IMR-90 (cell line): Measurements from ENCODE around the gene SLC25A38. TPM values are rescaled to one million over a fixed set of nuclear protein-coding genes. Genes with fewer than 3 reads are reported as not detected.

ENCODE experiments used
- ATAC-seq: fragments of 200-7000 bp; cut with Tn5 transposase; 2 replicates; pipeline ENCODE4 v1.9.1; 2020; ENCODE audit warnings: low read depth, mild to moderate bottlenecking, moderate library complexity
- BruUV-seq: library from RNA; stranded (reverse); fragments of 400-500 nt; replicated peaks from 2 replicates; lab custom pipeline; 2021; lab: Mats Ljungman, UMichigan
- CTCF ChIA-PET: fragments of 300-600 bp; formaldehyde crosslinking; extraction: SDS; loops from one replicate; lab custom pipeline; 2021; ENCODE audit warnings: antibody characterized with exemption; lab: Yijun Ruan, JAX
- POLR2A ChIA-PET: fragments of 300-600 bp; sonication (Branson Sonifier 250); formaldehyde crosslinking; loops from one replicate; lab custom pipeline; 2022; ENCODE audit warnings: antibody characterized with exemption; ENCODE audit not compliant: unreplicated experiment; lab: Charles Lee
- DNase-seq: peaks from one replicate; pipeline ENCODE4 v3.0.0; 2013
- H2AFZ ChIP-seq: replicated peaks from 2 replicates; pipeline ENCODE3; 2013; ENCODE audit warnings: low read length, mild to moderate bottlenecking; ENCODE audit not compliant: poor library complexity
- H2AK5ac ChIP-seq: 2 replicates; pipeline ENCODE4 v1.6.1; 2013; ENCODE audit warnings: low read depth, low read length, inconsistent platforms
- H2AK9ac ChIP-seq: replicated peaks from 2 replicates; pipeline ENCODE3; 2013; ENCODE audit warnings: mild to moderate bottlenecking, low read depth, low read length, moderate library complexity; ENCODE audit not compliant: poor library complexity
- H2BK120ac ChIP-seq: 2 replicates; pipeline ENCODE4 v1.6.1; 2013; ENCODE audit warnings: low read depth, low read length, inconsistent platforms
- H2BK15ac ChIP-seq: 3 replicates; pipeline ENCODE4 v1.6.1; 2013; ENCODE audit warnings: low read depth, low read length, inconsistent platforms
- H2BK20ac ChIP-seq: 2 replicates; pipeline ENCODE4 v1.6.1; 2013; ENCODE audit warnings: low read depth, mild to moderate bottlenecking, inconsistent platforms, low read length, moderate library complexity
- H2BK5ac ChIP-seq: 2 replicates; pipeline ENCODE4 v1.6.1; 2013; ENCODE audit warnings: mild to moderate bottlenecking, low read depth, low read length, inconsistent platforms; ENCODE audit not compliant: poor library complexity, severe bottlenecking
- H3K14ac ChIP-seq: replicated peaks from 2 replicates; pipeline ENCODE4 v1.6.1; 2013; ENCODE audit warnings: low read depth, low read length, inconsistent platforms
- H3K18ac ChIP-seq: 2 replicates; pipeline ENCODE4 v1.6.1; 2013; ENCODE audit warnings: low read depth, low read length, control low read depth
- H3K23ac ChIP-seq: 2 replicates; pipeline ENCODE4 v1.6.1; 2013; ENCODE audit warnings: low read depth, low read length, inconsistent platforms
- H3K27ac ChIP-seq: 2 replicates; pipeline ENCODE4 v1.5.1; 2013; ENCODE audit warnings: mild to moderate bottlenecking, control low read depth, low read length; ENCODE audit not compliant: insufficient read depth
- H3K27me3 ChIP-seq: 2 replicates; pipeline ENCODE4 v1.6.1; 2013; ENCODE audit warnings: low read length; ENCODE audit not compliant: control insufficient read depth, insufficient read depth
- H3K36me3 ChIP-seq: 2 replicates; pipeline ENCODE4 v1.6.1; 2013; ENCODE audit warnings: low read length, mixed read lengths; ENCODE audit not compliant: control insufficient read depth, insufficient read depth
- H3K4ac ChIP-seq: 2 replicates; pipeline ENCODE4 v1.6.1; 2013; ENCODE audit warnings: low read depth, low read length, inconsistent platforms
- H3K4me1 ChIP-seq: 2 replicates; pipeline ENCODE4 v1.6.1; 2013; ENCODE audit warnings: low read length, mixed read lengths; ENCODE audit not compliant: control insufficient read depth, insufficient read depth
- H3K4me2 ChIP-seq: 2 replicates; pipeline ENCODE4 v1.6.1; 2013; ENCODE audit warnings: low read depth, mild to moderate bottlenecking, control low read depth, low read length, moderate library complexity
- H3K4me3 ChIP-seq: 2 replicates; pipeline ENCODE4 v1.5.1; 2013; ENCODE audit warnings: low read depth, mild to moderate bottlenecking, control low read depth, low read length, moderate library complexity; ENCODE audit not compliant: insufficient read depth
- H3K56ac ChIP-seq: 2 replicates; pipeline ENCODE4 v1.6.1; 2013; ENCODE audit warnings: low read length, inconsistent platforms; ENCODE audit not compliant: insufficient read depth; ENCODE audit errors: extremely low read depth
- H3K79me1 ChIP-seq, 2 experiments: 2 replicates each; pipeline ENCODE4 v1.6.1; 2013; ENCODE audit warnings: low read length in 2 of 2, inconsistent platforms in 1 of 2, low read depth in 1 of 2
- H3K9ac ChIP-seq: 2 replicates; pipeline ENCODE4 v1.6.1; 2013; ENCODE audit warnings: low read depth, low read length, control low read depth
- H3K9me1 ChIP-seq: 2 replicates; pipeline ENCODE4 v1.6.1; 2013; ENCODE audit warnings: low read length, inconsistent platforms; ENCODE audit not compliant: insufficient read depth
- H3K9me3 ChIP-seq: 2 replicates; pipeline ENCODE4 v1.6.1; 2013; ENCODE audit warnings: low read length; ENCODE audit not compliant: control insufficient read depth, insufficient read depth
- H4K20me1 ChIP-seq: 2 replicates; pipeline ENCODE4 v1.6.1; 2013; ENCODE audit warnings: low read length, inconsistent platforms; ENCODE audit not compliant: insufficient read depth
- H4K5ac ChIP-seq: 2 replicates; pipeline ENCODE4 v1.6.1; 2013; ENCODE audit warnings: mild to moderate bottlenecking, low read depth, low read length, control low read depth
- H4K8ac ChIP-seq, 2 experiments: 2 replicates each; pipeline ENCODE4 v1.6.1; 2013; ENCODE audit warnings: low read depth in 2 of 2, low read length in 2 of 2, control low read depth in 1 of 2, inconsistent platforms in 1 of 2
- H4K91ac ChIP-seq: 2 replicates; pipeline ENCODE4 v1.6.1; 2013; ENCODE audit warnings: low read depth, low read length, inconsistent platforms; ENCODE audit not compliant: insufficient read depth
- BHLHE40 ChIP-seq: fragments of 150-350 bp; IDR thresholded peaks from 2 replicates; pipeline ENCODE4 v1.6.1; 2016; ENCODE audit warnings: mild to moderate bottlenecking, low read depth, low read length
- CEBPB ChIP-seq: IDR thresholded peaks from 2 replicates; pipeline ENCODE4 v1.6.1; 2012; ENCODE audit warnings: low read depth, low read length, improper control_type of control experiment
- MXI1 ChIP-seq: IDR thresholded peaks from 2 replicates; pipeline ENCODE4 v1.6.1; 2012; ENCODE audit warnings: low read depth, mild to moderate bottlenecking, low read length, moderate library complexity, borderline replicate concordance
- NFE2L2 ChIP-seq: fragments of 150-350 bp; IDR thresholded peaks from 2 replicates; pipeline ENCODE4 v1.6.1; 2016; ENCODE audit warnings: low read depth, mild to moderate bottlenecking, low read length
- RCOR1 ChIP-seq: IDR thresholded peaks from 2 replicates; pipeline ENCODE4 v1.6.1; 2012; ENCODE audit warnings: mild to moderate bottlenecking, low read length, improper control_type of control experiment; ENCODE audit not compliant: insufficient replicate concordance
- RFX5 ChIP-seq: IDR thresholded peaks from 2 replicates; pipeline ENCODE4 v1.8.0; 2012; ENCODE audit warnings: low read depth, mild to moderate bottlenecking, low read length, moderate library complexity
- SMC3 ChIP-seq: fragments of 150-350 bp; IDR thresholded peaks from 2 replicates; pipeline ENCODE4 v1.6.1; 2016; ENCODE audit warnings: low read depth, mild to moderate bottlenecking, antibody characterized with exemption, low read length, moderate library complexity
- USF2 ChIP-seq: fragments of 150-350 bp; IDR thresholded peaks from 2 replicates; pipeline ENCODE4 v1.6.1; 2017; ENCODE audit warnings: mild to moderate bottlenecking, antibody characterized with exemption, low read length, low read depth
- WGBS, 2 experiments: methylation state at CpG; one replicate each; pipeline versions ENCODE4 v1.1.5 to v1.1.7; 2013; ENCODE audit warnings: missing lambda C conversion rate in 2 of 2; ENCODE audit not compliant: insufficient read length in 1 of 2; ENCODE audit errors: extremely low coverage in 2 of 2; 5-methylcytosine and 5-hydroxymethylcytosine counted together
- dilution Hi-C: fragments of 300-500 bp; cut with HindIII; formaldehyde crosslinking; loops from one replicate; pipeline ENCODE4 v1.14.3; 2018; ENCODE audit warnings: low sequenced_read_pairs; ENCODE audit not compliant: unreplicated experiment
- in situ Hi-C: fragments of 300-500 bp; cut with MboI; formaldehyde crosslinking; loops from 3 replicates; pipeline ENCODE4 v1.14.3; 2019; ENCODE audit warnings: low sequenced_read_pairs, inconsistent platforms, mixed read lengths
- intact Hi-C: fragments of 100-400 bp; cut with micrococcal nuclease; formaldehyde crosslinking; loops from 2 replicates; pipeline ENCODE4 v1.10.0; 2022
- polyA plus RNA-seq, 3 experiments: library from polyadenylated mRNA; depleted of rRNA; stranded (reverse); fragments of >200 nt; gene quantifications; 2 replicates each; pipeline ENCODE4 v1.2.3, GENCODE V29; 2012; ENCODE audit warnings: low replicate concordance in 1 of 3
- total RNA-seq: library from RNA; depleted of rRNA; stranded (reverse); fragments of >200 nt; gene quantifications from 2 replicates; pipeline ENCODE4 v1.2.3, GENCODE V29; 2012
- TF ChIP-seq, protein P1 (sequence below): fragments of 150-350 bp; IDR thresholded peaks from 2 replicates; pipeline ENCODE4 v1.6.1; 2016; ENCODE audit warnings: low read depth, mild to moderate bottlenecking, low read length, moderate library complexity, borderline replicate concordance

The SLC25A38 gene
- total and polyA plus RNA-seq, 2 of the 4 experiments (the other 2 are of a cell fraction) = 17.4 to 22.6 TPM

GRCh38 chr3:39445927-39446326, 62.8 kb downstream of the SLC25A38 start:
- H3K56ac ChIP-seq = no peak overlapping the region
- H3K4me2 ChIP-seq = no peak overlapping the region
- no peak overlapping the region for H2AK5ac ChIP-seq
- no CpG with 5 or more reads among the region's 2 CpGs for WGBS, 2 experiments
- no peak overlapping the region for H4K91ac ChIP-seq
- no peak overlapping the region for H2BK120ac ChIP-seq
- no peak overlapping the region for H3K4me3 ChIP-seq
- H3K9me1 ChIP-seq = no peaks in the 10 kb centered on the region
- H2BK20ac ChIP-seq = no peak overlapping the region
- no peak for ATAC-seq
- no peaks in the 10 kb centered on the region for H4K20me1 ChIP-seq
- H3K27me3 ChIP-seq = peaks cover 6% of the 10 kb centered on the region; the same call in 1 of the 2 replicates
- H3K4me1 ChIP-seq = no peaks in the 10 kb centered on the region
- H3K9me3 ChIP-seq = no peaks in the 10 kb centered on the region
- no peak overlapping the region for H2AFZ ChIP-seq
- H2BK5ac ChIP-seq = no peak overlapping the region
- no TSS peak for BruUV-seq
- dilution Hi-C loops = no loop called here
- no peak for TF ChIP-seq BHLHE40
- no peak for TF ChIP-seq RCOR1
- TF ChIP-seq, protein P1, sequence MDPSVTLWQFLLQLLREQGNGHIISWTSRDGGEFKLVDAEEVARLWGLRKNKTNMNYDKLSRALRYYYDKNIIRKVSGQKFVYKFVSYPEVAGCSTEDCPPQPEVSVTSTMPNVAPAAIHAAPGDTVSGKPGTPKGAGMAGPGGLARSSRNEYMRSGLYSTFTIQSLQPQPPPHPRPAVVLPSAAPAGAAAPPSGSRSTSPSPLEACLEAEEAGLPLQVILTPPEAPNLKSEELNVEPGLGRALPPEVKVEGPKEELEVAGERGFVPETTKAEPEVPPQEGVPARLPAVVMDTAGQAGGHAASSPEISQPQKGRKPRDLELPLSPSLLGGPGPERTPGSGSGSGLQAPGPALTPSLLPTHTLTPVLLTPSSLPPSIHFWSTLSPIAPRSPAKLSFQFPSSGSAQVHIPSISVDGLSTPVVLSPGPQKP = no peak
- TF ChIP-seq MXI1 = no peak
- no peak for TF ChIP-seq USF2
- no peak for TF ChIP-seq CEBPB
- no peak for TF ChIP-seq NFE2L2
- no peak for TF ChIP-seq SMC3
- no peak for TF ChIP-seq RFX5
- intact Hi-C loops = loop anchor here (5.0 kb wide), 1 partner anchor 871 kb away; no protein-coding TSS in a partner anchor
- H3K36me3 ChIP-seq = no peaks in the 10 kb centered on the region
- H3K23ac ChIP-seq = no peak overlapping the region
- no peak overlapping the region for H4K5ac ChIP-seq
- CTCF ChIA-PET = interaction anchor here (0.5 to 1.0 kb wide), 2 partner anchors 53 to 73 kb away, joined by 3 to 4 read pairs; no protein-coding TSS in a partner anchor
- H2BK15ac ChIP-seq = no peak overlapping the region
- POLR2A ChIA-PET = no interaction called here
- no peak overlapping the region for H3K4ac ChIP-seq
- no peak overlapping the region for H4K8ac ChIP-seq
- no peak overlapping the region for H3K27ac ChIP-seq
- no peak overlapping the region for H3K9ac ChIP-seq
- in situ Hi-C loops = loop anchor here (5.0 kb wide), 1 partner anchor 56 kb away; no protein-coding TSS in a partner anchor
- H3K14ac ChIP-seq = no peak overlapping the region
- no peaks in the 10 kb centered on the region for H3K79me1 ChIP-seq
- no peak overlapping the region for H3K18ac ChIP-seq
- DNase-seq = no peak
- no peak overlapping the region for H2AK9ac ChIP-seq
